Measurements from ENCODE around the gene DGAT2.
"Not testable (repeated sequence)": the region's sequence is repeated elsewhere in the genome, so short reads cannot be mapped to it uniquely, and the experiment has no call there.

Gene DGAT2

GRCh38 chr11:75754933-75755332, 13.6 kb upstream of the DGAT2 start:
- not testable (repeated sequence) for DNase-seq

GRCh38 chr11:75757651-75758050, 10.9 kb upstream of the DGAT2 start:
- DNase-seq = no peak

- no peak for DNase-seq
Observed at GRCh38 chr11:75759832-75760231, 8.7 kb upstream of the DGAT2 start.

- no peak for DNase-seq
Observed at GRCh38 chr11:75760243-75760642, 8.3 kb upstream of the DGAT2 start.

GRCh38 chr11:75760710-75761493, 7.7 kb upstream of the DGAT2 start:
- DNase-seq = peak; percentile 54

GRCh38 chr11:75762158-75762557, 6.4 kb upstream of the DGAT2 start:
- DNase-seq = no peak

GRCh38 chr11:75762885-75763284, 5.7 kb upstream of the DGAT2 start:
- peak; percentile 68 for DNase-seq

- no peak for DNase-seq
Observed at GRCh38 chr11:75763846-75764245, 4.7 kb upstream of the DGAT2 start.

- no peak for DNase-seq
Observed at GRCh38 chr11:75765116-75765515, 3.5 kb upstream of the DGAT2 start.

- DNase-seq = no peak
Observed at GRCh38 chr11:75766443-75767227, 1.9 kb upstream of the DGAT2 start.

GRCh38 chr11:75767228-75767572, 1.4 kb upstream of the DGAT2 start:
- DNase-seq = no peak

GRCh38 chr11:75767793-75768111, 826 bp upstream of the DGAT2 start:
- DNase-seq = no peak

GRCh38 chr11:75768909-75769771, 562 bp downstream of the DGAT2 start:
- no peak for DNase-seq

GRCh38 chr11:75770102-75770501, 1.5 kb downstream of the DGAT2 start:
- DNase-seq = no peak

GRCh38 chr11:75771646-75772410, 3.2 kb downstream of the DGAT2 start:
- peak; percentile 40 for DNase-seq

- DNase-seq = no peak
Observed at GRCh38 chr11:75773595-75774353, 5.2 kb downstream of the DGAT2 start.

GRCh38 chr11:75775056-75775455, 6.5 kb downstream of the DGAT2 start:
- no peak for DNase-seq

GRCh38 chr11:75776546-75776945, 8.0 kb downstream of the DGAT2 start:
- no peak for DNase-seq

- DNase-seq = no peak
Observed at GRCh38 chr11:75777461-75778110, 9.0 kb downstream of the DGAT2 start.

GRCh38 chr11:75778962-75779361, 10.4 kb downstream of the DGAT2 start:
- no peak for DNase-seq

GRCh38 chr11:75779960-75780359, 11.4 kb downstream of the DGAT2 start:
- DNase-seq = no peak

All from fibroblast of skin of abdomen (primary cell).